T follicular helper cell (primary cell): ENCODE results near the gene CLNK.
A peak's percentile ranks its signal among the peaks of the same experiment; 100 is the strongest.

Source experiments
- DNase-seq: peaks from one replicate; pipeline ENCODE4 v3.0.0-alpha.2; 2020; ENCODE audit warnings: low read depth

The CLNK gene

GRCh38 chr4:10521424-10521823 is 163.1 kb downstream of the CLNK start:
- DNase-seq, result no peak

GRCh38 chr4:10509733-10510132 is 174.8 kb downstream of the CLNK start:
- no peak for DNase-seq

GRCh38 chr4:10506077-10506476 is 178.5 kb downstream of the CLNK start:
- DNase-seq, result no peak

GRCh38 chr4:10504570-10505179 is 179.9 kb downstream of the CLNK start:
- DNase-seq, result no peak

- no peak for DNase-seq
Measured at GRCh38 chr4:10502717-10503116, 181.9 kb downstream of the CLNK start.

- no peak for DNase-seq
Measured at GRCh38 chr4:10500776-10501175, 183.8 kb downstream of the CLNK start.

GRCh38 chr4:10496200-10496599 is 188.4 kb downstream of the CLNK start:
- DNase-seq, result no peak

GRCh38 chr4:10495651-10496050 is 188.9 kb downstream of the CLNK start:
- DNase-seq, result no peak

GRCh38 chr4:10492464-10492863 is 192.1 kb downstream of the CLNK start:
- DNase-seq, result no peak

- DNase-seq, result no peak
Measured at GRCh38 chr4:10491401-10491800, 193.2 kb downstream of the CLNK start.

- DNase-seq, result no peak
Measured at GRCh38 chr4:10490996-10491395, 193.6 kb downstream of the CLNK start.

- no peak for DNase-seq
Measured at GRCh38 chr4:10482913-10483312, 201.7 kb downstream of the CLNK start.

- no peak for DNase-seq
Measured at GRCh38 chr4:10480616-10481015, 204.0 kb downstream of the CLNK start.

GRCh38 chr4:10478621-10479020 is 205.9 kb downstream of the CLNK start:
- DNase-seq, result no peak

GRCh38 chr4:10470505-10470904 is 214.1 kb downstream of the CLNK start:
- no peak for DNase-seq

GRCh38 chr4:10466161-10466560 is 218.4 kb downstream of the CLNK start:
- no peak for DNase-seq

GRCh38 chr4:10462876-10463275 is 221.7 kb downstream of the CLNK start:
- DNase-seq, result no peak

GRCh38 chr4:10461850-10462400 is 222.6 kb downstream of the CLNK start:
- no peak for DNase-seq

GRCh38 chr4:10461091-10461849 is 223.3 kb downstream of the CLNK start:
- DNase-seq, result peak; percentile 58

- DNase-seq, result no peak
Measured at GRCh38 chr4:10460313-10461047, 224.1 kb downstream of the CLNK start.

GRCh38 chr4:10459305-10459704 is 225.3 kb downstream of the CLNK start:
- DNase-seq, result no peak

GRCh38 chr4:10458177-10458576 is 226.4 kb downstream of the CLNK start:
- no peak for DNase-seq
